ENCODE measurements around the gene ARHGEF4.

ARHGEF4 gene

DNA sequence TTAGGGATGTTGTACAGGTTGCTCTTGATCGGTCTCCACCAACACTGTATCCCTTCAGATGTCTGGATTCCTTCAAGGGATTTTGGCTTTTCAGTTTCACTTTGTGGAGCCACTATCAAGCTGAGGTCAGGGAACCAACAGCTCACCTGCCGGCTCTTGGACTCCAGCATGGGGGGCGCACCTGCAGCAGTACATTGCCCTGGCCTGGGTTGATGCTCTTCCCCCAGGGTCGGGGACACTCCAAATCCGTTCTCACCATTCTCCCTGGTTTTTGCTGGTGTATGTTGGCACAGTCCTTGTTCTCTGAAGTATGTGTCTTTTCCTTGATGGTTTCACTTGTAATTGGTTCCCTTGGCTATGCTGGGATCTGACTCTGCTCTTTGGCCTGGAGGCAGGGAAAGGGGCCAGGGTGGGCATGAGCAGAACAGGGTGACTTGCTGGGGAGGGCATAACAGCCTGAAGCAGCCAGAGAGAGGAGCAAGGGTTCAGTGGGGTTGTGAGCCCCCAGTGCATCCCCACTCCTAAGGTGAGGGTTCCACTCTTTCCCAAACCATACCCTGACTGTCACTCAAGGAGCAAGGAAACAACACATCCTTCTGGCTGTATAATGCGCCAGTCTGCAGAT lies 5.1 kb downstream of the ARHGEF4 start:
- TF ChIP-seq, protein P1, sequence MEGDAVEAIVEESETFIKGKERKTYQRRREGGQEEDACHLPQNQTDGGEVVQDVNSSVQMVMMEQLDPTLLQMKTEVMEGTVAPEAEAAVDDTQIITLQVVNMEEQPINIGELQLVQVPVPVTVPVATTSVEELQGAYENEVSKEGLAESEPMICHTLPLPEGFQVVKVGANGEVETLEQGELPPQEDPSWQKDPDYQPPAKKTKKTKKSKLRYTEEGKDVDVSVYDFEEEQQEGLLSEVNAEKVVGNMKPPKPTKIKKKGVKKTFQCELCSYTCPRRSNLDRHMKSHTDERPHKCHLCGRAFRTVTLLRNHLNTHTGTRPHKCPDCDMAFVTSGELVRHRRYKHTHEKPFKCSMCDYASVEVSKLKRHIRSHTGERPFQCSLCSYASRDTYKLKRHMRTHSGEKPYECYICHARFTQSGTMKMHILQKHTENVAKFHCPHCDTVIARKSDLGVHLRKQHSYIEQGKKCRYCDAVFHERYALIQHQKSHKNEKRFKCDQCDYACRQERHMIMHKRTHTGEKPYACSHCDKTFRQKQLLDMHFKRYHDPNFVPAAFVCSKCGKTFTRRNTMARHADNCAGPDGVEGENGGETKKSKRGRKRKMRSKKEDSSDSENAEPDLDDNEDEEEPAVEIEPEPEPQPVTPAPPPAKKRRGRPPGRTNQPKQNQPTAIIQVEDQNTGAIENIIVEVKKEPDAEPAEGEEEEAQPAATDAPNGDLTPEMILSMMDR (IDR thresholded peaks at IDR 0.05; ENCODE audit: borderline replicate concordance, insufficient read depth, low read depth, low read length) = no peak
- no peak overlapping the region for H3K4me3 ChIP-seq (ENCODE audit: low read depth, low read length)

DNA sequence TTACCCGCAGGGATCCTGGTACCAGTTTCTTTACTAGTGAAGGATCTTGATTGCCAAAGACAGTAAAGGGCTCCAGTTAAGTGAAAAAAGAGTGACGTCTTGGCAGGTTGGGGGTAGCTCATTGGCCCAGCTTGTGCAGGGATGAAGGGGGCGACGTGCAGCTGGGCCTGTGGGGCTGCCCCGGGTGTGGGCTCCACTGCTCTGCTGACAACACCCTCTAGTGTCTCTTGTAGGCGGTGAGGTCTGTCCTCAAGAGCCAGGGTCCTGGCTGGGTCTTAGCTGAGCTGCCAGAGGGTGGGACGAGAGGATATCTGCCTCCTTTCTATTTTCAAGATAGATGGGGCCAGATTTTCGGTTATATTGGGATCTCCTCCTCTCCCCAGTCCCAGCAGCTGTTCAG lies 6.1 kb downstream of the ARHGEF4 start:
- TF ChIP-seq, protein P1 (IDR thresholded peaks at IDR 0.05; ENCODE audit: borderline replicate concordance, insufficient read depth, low read depth, low read length) = no peak
- H3K4me3 ChIP-seq (ENCODE audit: low read depth, low read length) = no peak overlapping the region

DNA sequence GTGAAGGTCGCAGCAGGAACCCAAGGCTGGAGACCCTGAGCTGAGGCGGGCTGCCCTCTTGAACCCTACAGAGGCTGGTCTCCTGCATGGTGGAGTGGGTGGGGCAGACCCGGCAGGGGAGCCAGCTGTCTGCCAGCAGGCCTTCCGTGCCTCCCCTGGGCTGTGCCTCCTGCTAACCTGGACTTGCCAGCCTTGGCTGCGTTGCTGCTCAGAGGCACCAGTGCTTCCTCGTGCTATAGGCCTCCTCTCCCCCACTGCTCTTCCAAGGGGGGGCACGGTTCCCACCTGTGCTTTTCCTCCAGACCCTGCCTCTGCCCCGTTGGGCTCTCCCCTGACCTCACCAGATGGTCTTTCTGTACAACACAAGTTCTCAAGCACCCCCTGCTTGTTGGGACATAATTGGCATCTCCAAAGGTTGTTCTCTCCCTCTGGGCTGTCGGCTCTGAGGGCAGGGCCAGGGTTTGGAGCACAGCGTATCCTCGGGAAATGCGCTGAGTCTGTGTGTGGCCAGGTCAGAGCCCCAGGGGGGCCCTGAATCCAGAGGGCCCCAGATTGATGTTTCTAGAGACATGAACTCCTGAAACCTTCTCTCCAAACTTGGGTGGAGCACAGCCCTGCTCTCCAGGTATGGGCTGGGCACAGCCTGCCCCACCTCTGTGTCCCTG lies 6.7 kb downstream of the ARHGEF4 start:
- TF ChIP-seq, protein P1 (IDR thresholded peaks at IDR 0.05; ENCODE audit: borderline replicate concordance, insufficient read depth, low read depth, low read length) = no peak
- H3K4me3 ChIP-seq (ENCODE audit: low read depth, low read length) = no peak overlapping the region

DNA sequence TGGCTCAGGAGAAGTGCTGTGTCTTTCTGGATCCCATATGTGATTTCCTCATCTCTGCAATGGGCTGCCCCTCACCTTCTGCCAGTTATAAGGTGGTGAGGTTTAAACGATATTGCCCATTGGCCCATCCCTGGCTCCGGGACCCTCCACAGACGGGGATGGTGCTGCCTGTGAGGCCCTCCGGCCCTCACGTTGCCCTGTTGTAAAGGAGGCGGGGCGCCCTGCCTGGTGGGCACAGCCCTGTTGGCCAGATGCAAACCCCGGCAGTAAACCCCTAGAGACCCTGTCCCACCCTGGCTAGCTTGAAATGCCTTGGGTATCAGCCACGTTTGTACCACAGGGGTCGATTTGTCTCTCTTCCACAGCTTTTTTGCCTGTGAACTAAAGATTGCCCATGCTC lies 7.4 kb downstream of the ARHGEF4 start:
- TF ChIP-seq, protein P1 (IDR thresholded peaks at IDR 0.05; ENCODE audit: borderline replicate concordance, insufficient read depth, low read depth, low read length) = no peak
- no peak overlapping the region for H3K4me3 ChIP-seq (ENCODE audit: low read depth, low read length)

DNA sequence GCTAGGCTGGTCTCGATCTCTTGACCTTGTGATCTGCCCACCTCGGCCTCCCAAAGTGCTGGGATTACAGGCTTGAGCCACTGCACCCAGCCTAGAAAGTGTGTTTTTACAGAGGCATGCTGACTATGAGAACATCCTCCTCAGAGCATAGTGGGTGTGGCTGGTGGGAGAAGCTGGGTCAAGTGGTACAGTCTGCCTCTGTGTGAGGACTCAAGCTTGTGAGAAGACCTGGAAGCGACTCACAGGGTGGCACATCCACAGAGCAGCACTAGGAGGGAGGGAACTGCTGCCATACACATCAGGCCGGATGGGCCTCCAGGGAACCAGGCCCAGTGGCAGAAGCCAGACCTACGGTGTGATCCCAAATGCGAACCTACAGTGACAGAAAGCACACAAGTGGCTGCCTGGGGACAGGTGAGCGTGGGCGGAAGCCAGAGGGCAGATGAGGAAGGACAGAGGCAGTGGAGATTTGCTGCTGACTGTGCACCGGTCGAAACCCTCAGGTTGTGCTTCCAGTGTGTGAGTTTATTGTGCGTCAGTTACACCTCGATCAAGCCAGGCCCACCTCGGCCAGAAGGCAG lies 8.9 kb downstream of the ARHGEF4 start:
- TF ChIP-seq, protein P1 (IDR thresholded peaks at IDR 0.05; ENCODE audit: borderline replicate concordance, insufficient read depth, low read depth, low read length) = no peak
- H3K4me3 ChIP-seq (ENCODE audit: low read depth, low read length) = no peak overlapping the region

DNA sequence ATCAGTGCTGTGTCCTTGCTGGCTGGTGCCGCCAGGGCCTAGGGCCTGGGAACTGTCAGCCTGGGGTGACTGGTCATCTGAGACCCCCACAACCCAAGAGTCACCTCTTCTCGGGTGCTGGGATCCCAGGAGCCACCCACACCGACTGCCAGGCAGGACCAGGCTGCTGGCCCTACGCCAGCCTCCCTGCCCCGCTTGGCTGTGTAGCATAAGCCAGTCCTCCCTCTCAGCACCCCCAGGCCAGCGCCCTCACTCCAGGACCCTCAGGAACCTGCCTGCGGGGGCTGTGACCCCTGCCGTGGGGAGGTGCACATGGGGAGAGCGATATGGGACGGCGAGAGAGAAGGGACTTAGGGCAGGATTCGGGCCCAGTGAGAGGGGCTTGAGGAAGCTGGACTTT lies 9.5 kb downstream of the ARHGEF4 start:
- H3K4me3 ChIP-seq (ENCODE audit: low read depth, low read length) = no peak overlapping the region
- TF ChIP-seq, protein P1 (IDR thresholded peaks at IDR 0.05; ENCODE audit: borderline replicate concordance, insufficient read depth, low read depth, low read length) = no peak
